ENCODE measurements around the gene GAL3ST2. TPM values are rescaled to one million over a fixed set of nuclear protein-coding genes. Genes with fewer than 3 reads are reported as not detected.
"Not testable (repeated sequence)": the region's sequence is repeated elsewhere in the genome, so short reads cannot be mapped to it uniquely, and the experiment has no call there.

GAL3ST2 gene
- total and polyA plus RNA-seq, 8 donors = 0.26 to 0.31 (median 0.29) TPM; not detected in 2

DNA sequence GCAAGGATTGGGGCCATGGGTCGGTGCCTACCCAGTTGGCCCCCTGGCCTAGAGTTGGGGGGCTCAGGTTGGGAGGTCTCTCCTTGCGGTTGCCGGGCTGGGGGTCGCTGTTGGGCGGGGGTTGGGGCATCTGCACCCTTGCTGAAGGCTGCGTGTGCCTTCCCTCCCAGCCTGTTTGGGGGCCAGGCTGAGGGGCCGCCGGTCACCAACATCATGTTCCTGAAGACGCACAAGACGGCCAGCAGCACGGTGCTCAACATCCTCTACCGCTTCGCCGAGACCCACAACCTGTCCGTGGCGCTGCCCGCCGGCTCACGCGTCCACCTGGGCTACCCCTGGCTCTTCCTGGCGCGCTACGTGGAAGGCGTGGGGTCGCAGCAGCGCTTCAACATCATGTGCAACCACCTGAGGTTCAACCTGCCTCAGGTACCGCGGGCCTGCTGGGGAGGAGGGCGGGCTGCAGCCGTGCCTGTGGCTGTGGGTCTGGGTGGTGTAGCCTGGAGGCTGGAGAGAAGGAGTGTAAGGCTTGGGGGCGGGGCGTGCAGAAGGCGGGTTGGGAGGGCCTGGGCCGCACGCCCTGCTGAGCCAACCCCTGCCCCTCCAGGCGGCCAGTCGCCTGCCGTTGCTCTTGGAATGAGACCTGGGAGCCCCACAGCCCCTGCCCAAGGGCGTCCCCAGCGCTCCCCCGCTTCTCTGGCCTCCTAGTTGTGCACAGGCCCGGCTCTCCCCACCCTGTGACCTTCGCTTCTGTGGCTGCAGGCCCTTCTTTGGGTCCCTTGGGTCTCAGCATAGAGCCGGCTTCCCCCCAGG lies 25.2 kb downstream of the GAL3ST2 start:
- intact Hi-C loops (cut with DNase I) = no loop called here
- Histone ChIP-seq H3K27me3 (peaks cover 16 to 35% of the 10 kb centered on the region in 2 donors), H3K36me3 (no peaks in the 10 kb centered on the region), H3K4me3 (no peak overlapping the region), H3K27ac (no peak overlapping the region), H3K9me3 (no peaks in the 10 kb centered on the region), H3K4me1 (peaks cover 0 to 16% of the 10 kb centered on the region in 2 donors)
- TF ChIP-seq, protein P1, sequence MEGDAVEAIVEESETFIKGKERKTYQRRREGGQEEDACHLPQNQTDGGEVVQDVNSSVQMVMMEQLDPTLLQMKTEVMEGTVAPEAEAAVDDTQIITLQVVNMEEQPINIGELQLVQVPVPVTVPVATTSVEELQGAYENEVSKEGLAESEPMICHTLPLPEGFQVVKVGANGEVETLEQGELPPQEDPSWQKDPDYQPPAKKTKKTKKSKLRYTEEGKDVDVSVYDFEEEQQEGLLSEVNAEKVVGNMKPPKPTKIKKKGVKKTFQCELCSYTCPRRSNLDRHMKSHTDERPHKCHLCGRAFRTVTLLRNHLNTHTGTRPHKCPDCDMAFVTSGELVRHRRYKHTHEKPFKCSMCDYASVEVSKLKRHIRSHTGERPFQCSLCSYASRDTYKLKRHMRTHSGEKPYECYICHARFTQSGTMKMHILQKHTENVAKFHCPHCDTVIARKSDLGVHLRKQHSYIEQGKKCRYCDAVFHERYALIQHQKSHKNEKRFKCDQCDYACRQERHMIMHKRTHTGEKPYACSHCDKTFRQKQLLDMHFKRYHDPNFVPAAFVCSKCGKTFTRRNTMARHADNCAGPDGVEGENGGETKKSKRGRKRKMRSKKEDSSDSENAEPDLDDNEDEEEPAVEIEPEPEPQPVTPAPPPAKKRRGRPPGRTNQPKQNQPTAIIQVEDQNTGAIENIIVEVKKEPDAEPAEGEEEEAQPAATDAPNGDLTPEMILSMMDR (IDR thresholded peaks at IDR 0.05) = no peak
- no peak for ATAC-seq
- peak in 1 of 4 donors; percentile 29 for DNase-seq

DNA sequence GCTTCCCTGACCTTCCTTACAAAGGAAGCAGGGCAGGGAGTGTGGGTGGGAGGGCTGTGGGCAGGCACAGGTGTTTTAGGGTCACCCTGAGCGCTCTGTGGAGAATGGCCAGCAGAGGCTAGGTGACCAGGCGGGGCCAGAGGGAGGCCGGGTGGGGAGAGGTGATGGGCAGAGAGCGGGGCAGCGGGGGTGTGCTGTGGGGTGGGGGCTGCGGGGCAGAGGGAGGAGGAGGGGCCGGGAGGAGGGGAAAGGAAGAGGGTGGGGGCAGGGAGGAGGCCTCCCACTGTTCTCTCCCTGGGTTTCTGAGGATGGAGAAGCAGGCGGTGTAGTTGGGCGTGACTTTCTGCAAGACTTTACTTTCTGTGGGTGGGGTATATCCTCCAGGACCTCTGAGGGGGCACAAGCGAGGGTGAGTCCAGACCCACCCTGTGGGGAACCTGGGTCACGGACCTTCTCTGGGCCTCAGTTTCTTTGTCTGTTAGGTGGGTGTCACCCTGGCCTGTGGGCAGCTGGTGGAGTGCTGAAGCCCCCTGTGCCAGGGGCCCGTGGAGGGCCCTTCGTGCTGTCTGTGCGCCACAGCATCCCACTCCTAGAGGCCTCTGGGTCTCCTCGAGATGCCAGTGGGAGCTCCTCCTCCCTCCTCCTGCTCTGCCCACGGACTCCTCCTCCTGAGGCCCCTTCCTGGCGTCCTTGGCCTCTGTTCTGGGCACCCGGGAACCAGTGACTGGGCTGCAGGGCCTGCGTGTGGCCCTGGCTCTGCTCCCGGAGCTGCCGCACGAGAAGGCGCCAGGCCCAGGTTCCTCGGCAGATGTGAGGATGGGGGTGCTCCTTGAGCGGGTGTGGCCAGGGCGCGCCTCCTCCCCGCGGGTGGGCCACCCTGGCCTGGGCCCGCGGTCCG lies 26.0 kb downstream of the GAL3ST2 start:
- no peaks in the 10 kb centered on the region for H3K36me3 ChIP-seq
- ATAC-seq (no peak), DNase-seq (peak in 1 of 4 donors; percentile 23)
- no peak overlapping the region for H3K27ac ChIP-seq
- intact Hi-C loops (cut with DNase I) = no loop called here
- H3K4me3 ChIP-seq = no peak overlapping the region
- H3K9me3 ChIP-seq = no peaks in the 10 kb centered on the region
- TF ChIP-seq, protein P1 (IDR thresholded peaks at IDR 0.05) = no peak
- peaks cover 16 to 35% of the 10 kb centered on the region in 2 donors for H3K27me3 ChIP-seq
- H3K4me1 ChIP-seq = peaks cover 0 to 16% of the 10 kb centered on the region in 2 donors

DNA sequence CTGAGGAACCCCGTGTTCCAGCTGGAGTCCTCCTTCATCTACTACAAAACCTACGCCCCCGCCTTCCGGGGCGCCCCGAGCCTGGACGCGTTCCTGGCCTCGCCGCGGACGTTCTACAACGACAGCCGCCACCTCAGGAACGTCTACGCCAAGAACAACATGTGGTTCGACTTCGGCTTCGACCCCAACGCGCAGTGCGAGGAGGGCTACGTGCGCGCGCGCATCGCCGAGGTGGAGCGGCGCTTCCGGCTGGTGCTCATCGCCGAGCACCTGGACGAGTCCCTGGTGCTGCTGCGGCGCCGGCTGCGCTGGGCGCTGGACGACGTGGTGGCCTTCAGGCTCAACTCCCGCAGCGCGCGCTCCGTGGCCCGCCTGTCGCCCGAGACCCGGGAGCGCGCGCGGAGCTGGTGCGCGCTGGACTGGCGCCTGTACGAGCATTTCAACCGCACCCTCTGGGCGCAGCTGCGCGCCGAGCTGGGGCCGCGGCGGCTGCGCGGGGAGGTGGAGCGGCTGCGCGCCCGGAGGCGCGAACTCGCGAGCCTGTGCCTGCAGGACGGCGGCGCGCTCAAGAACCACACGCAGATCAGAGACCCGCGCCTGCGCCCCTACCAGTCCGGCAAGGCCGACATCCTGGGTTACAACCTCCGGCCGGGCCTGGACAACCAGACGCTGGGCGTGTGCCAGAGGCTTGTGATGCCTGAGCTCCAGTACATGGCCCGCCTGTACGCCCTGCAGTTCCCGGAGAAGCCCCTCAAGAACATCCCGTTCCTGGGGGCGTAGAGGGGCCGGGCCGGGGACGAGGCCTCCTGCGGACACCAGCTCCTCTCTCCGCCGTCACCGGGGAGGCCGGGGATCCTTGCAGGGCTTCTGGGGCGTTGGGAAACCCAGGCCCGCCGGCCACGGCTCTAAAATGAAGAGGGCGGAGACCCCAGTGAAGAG lies 27.0 kb downstream of the GAL3ST2 start:
- Histone ChIP-seq H3K4me1 (peaks cover 0 to 16% of the 10 kb centered on the region in 2 donors), H3K9me3 (no peaks in the 10 kb centered on the region), H3K27me3 (peaks cover 16 to 40% of the 10 kb centered on the region in 2 donors), H3K27ac (no peak overlapping the region), H3K36me3 (no peaks in the 10 kb centered on the region), H3K4me3 (peak overlapping the region; percentile 13 to 31)
- peak; percentile 40 to 79 (median 48) for DNase-seq
- peak; percentile 65 for ATAC-seq
- TF ChIP-seq, protein P1 (IDR thresholded peaks at IDR 0.05) = no peak
- intact Hi-C loops (cut with DNase I) = no loop called here

DNA sequence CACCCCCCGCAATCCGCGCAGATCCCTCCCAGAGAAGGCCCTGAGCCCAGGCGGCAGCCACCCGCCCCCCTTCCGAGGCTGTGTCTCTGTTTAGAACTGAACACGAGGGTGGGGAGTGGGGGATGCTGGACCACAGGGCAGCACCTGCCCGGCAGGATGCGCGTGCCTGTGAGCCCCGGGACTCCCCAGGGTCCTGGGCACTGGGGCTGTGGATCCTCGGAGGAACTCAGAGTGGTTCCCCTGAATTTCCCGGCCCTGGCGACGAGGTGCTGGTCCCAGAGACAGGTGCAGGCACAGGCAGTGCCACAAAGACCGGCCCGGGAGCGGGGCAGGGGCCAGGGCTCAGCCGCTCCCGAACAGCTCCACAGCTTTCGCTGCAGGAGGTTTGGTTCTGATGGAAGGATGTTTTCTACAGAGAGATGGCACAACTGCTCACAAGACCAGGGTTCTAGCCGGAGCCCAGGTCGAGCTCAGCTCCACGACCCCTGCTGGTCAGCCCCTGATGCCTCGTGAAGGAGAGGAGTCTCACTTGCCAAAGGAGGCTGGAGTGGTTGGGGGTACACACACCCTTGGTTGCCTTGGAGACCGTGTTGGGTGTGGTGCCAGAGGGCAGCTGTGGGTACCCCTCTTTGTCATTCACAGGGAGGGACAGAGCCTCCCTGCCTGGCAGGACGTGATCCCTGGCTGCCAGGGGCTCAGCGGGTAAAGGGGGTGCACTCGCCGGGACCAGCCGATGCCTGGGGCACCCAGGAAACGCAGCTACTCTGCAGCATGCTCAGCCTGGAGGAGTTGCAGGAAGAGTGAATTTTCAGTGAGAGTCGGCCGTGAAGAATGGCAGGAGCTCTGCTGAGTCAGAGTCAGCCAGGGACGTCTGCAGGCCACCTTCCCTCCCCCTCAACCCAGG lies 28.0 kb downstream of the GAL3ST2 start:
- Histone ChIP-seq H3K36me3 (no peaks in the 10 kb centered on the region), H3K4me3 (peak overlapping the region in 1 of 2 donors; percentile 31), H3K4me1 (peaks cover 0 to 16% of the 10 kb centered on the region in 2 donors), H3K27me3 (peaks cover 16 to 45% of the 10 kb centered on the region in 2 donors), H3K9me3 (no peaks in the 10 kb centered on the region), H3K27ac (no peak overlapping the region)
- DNase-seq (peak in 2 of 4 donors; percentile 29 to 70), ATAC-seq (no peak)
- TF ChIP-seq, protein P1 (IDR thresholded peaks at IDR 0.05) = no peak
- intact Hi-C loops (cut with DNase I) = no loop called here

DNA sequence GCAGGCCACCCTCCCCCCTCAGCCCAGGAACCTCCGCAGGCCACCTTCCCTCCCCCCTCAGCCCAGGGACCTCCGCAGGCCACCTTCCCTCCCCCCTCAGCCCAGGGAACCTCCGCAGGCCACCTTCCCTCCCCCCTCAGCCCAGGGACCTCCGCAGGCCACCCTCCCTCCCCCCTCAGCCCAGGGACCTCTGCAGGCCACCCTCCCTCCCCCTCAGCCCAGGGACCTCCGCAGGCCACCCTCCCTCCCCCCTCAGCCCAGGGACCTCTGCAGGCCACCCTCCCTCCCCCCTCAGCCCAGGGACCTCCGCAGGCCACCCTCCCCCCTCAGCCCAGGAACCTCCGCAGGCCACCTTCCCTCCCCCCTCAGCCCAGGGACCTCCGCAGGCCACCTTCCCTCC lies 29.6 kb downstream of the GAL3ST2 start:
- H3K4me3 ChIP-seq; intact Hi-C loops (cut with DNase I); H3K9me3 ChIP-seq; H3K27ac ChIP-seq; H3K36me3 ChIP-seq; DNase-seq; ATAC-seq: not testable (repeated sequence)
- Histone ChIP-seq H3K27me3 (peaks cover 16 to 51% of the 10 kb centered on the region in 2 donors), H3K4me1 (peaks cover 0 to 16% of the 10 kb centered on the region in 2 donors)

Data from left lung (tissue), 10 donors.